Measurements from ENCODE around the gene PRDM8.
"Not testable (repeated sequence)": the region's sequence is repeated elsewhere in the genome, so short reads cannot be mapped to it uniquely, and the experiment has no call there.

PRDM8 gene

GRCh38 chr4:80228460-80228859, 31.2 kb downstream of the PRDM8 start:
- DNase-seq (ENCODE audit: low read depth in 2 of 2) = no peak

GRCh38 chr4:80229128-80229527, 31.8 kb downstream of the PRDM8 start:
- DNase-seq (ENCODE audit: low read depth in 2 of 2) = no peak

DNA sequence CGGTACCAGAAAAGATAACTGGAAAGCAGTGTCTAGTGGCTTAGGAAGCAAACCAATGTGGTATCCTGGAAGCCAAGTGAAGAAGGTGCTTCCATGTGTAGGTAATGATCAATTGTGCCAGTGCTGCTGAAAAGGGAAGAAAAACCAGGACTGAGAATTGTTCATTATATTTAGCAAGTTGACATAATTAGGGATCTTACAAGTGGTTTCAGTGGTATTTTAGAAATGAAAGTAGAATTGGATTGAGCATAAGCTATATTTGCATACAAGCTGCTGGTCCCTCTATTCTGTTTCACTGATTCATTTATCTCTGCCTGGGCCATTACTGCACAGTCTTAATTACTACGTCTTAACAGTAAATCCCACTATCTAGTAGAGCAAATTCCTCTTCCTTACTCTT, 32.3 kb downstream of the PRDM8 start:
- no peak for DNase-seq (ENCODE audit: low read depth in 2 of 2)

DNA sequence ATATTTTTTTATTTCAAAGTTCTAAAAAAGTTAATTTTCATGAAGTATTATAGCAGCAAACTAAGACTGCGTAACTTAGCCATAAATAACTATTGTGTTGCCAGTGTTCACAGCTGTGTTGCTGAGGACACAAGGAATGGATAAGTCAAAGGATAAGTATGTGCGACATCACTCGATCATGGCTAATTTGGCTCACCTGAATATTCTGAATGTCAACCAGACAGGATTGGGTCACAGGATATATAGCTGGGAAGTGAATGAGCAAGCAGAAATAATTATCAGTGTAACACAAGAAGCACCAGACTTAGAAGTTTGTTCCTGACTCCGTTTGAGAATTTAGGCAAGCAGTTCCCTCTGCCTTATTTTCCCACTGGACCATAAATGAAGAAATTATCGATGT, 33.9 kb downstream of the PRDM8 start:
- no peak for DNase-seq (ENCODE audit: low read depth in 2 of 2)

- DNase-seq (ENCODE audit: low read depth in 2 of 2) = no peak
Observed at GRCh38 chr4:80232707-80233370, 35.5 kb downstream of the PRDM8 start.

DNA sequence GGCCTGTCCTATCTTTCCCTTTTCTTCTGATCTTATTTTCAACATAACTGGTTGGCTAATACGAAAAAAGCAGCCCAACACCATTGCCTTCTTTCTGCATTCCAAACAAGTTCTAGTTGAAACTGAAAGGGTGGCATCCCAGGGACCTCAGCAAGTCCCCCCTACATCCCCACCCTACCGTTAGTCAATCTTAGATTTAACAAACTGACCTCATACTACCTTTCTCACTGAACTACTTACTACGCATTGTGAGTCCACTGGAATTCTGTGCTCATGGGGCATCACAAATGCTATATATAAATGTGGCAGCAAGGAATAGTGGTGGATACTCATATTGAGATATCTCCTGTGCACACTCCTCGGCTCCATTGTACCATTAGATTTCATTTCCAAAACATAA, 36.1 kb downstream of the PRDM8 start:
- no peak for DNase-seq (ENCODE audit: low read depth in 2 of 2)

- DNase-seq (ENCODE audit: low read depth in 2 of 2) = no peak
Observed at GRCh38 chr4:80235451-80235850, 38.1 kb downstream of the PRDM8 start.

- no peak for DNase-seq (ENCODE audit: low read depth in 2 of 2)
Observed at GRCh38 chr4:80237992-80238391, 40.7 kb downstream of the PRDM8 start.

DNA sequence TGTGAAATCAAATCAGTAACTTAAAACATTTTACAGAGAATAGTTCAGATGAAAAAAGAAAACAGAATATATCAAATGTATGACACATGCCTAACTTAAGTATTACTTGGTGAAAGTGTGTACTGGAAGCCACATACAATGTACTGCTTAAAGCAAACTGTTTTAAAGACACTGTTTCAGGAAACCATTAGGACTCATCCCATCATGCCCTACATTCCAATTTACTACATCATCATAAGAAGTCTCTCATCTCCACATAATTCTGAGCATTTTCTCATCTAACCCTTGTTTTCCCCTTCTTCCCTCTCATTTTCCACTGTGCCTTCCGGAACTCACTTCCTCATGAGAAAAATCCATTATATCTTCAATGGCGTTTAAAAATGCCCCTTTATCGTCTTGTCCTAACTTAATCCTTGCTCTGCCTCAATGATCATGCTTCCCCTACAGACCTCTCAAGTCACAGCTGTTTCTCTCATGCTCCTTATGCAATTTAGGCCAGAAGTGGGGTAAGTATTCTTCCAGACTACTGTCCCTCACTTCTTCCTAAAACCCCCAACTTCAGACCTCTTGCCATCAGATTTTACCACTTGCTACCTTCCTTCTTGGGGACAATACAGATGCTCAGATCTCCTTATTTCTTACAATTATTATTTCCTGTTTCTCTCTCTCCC, 42.3 kb downstream of the PRDM8 start:
- no peak for DNase-seq (ENCODE audit: low read depth in 2 of 2)

DNA sequence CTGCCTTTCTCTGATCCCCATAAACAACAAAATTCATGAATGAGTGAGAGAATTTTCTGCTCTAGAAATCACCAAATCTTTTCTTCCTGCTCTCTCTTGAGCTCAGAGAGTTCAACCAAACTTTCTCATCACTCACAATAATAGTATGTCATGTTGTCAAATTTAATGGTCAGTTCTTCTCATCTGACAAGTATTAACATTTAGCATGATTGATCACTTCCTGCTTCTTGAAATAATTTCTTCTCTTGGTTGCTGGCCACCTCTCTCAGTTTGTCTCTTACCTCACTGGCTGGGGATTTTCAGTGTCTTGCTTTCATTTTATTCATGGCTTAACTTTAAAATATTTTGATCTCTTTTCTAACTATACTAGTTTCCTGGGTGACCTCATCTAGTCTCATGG, 43.7 kb downstream of the PRDM8 start:
- DNase-seq (ENCODE audit: low read depth in 2 of 2) = no peak

DNA sequence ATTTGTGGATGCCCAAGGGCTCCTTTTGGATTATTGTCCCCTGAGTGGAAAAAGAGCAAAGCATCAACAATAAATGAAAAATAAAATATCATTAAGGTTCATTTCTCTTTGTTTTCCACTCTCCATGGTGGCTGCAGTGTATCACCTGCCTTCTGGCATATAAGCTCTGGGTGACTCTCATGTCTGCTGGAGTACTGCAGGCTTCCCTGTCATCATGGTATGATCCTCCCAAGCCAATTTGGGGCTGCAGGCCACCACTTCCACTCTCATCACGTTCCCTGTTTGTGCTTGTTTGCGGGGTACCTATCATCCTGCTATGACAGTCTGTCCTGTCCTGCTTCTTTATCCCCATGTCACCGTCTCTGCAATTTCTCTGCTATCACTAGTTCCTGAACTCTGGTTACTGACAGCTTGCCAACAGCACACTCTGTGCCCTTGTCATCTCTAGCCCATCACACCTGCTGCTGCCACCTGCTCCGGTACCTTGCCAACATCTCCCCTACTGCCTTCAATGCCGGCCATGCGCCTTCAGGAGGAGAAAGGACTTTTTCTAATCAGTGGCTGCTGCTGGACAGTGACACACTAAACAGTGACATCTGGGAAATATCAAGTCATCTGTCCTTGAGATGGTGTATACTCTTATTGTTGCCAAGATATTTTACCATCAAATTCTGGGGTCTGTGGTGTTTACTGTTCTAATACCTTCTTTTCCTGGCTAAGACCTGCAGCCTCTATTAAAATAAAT, 46.1 kb downstream of the PRDM8 start:
- no peak for DNase-seq (ENCODE audit: low read depth in 2 of 2)

- DNase-seq (ENCODE audit: low read depth in 2 of 2) = not testable (repeated sequence)
Observed at GRCh38 chr4:80247484-80247883, 50.2 kb downstream of the PRDM8 start.

- DNase-seq (ENCODE audit: low read depth in 2 of 2) = no peak
Observed at GRCh38 chr4:80249144-80249543, 51.8 kb downstream of the PRDM8 start.

DNA sequence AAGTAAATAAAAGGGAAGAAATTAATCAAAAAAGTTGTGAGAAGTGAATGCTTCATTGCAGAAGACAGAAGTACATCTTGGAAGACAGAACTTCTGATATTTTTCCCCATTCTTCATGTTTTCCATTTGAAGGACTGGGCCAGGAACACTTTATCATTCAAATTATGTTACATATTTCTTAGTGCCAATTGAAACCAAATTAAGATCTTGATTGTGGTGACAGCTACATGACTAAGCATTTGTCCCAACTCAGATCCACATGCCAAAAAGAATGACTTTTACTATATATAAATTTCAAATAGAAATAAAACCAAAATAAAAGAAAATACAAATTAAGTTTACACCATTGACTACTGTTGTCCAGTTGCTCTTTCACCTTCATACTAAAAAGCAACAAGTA, 55.1 kb downstream of the PRDM8 start:
- DNase-seq (ENCODE audit: low read depth in 2 of 2) = no peak

DNA sequence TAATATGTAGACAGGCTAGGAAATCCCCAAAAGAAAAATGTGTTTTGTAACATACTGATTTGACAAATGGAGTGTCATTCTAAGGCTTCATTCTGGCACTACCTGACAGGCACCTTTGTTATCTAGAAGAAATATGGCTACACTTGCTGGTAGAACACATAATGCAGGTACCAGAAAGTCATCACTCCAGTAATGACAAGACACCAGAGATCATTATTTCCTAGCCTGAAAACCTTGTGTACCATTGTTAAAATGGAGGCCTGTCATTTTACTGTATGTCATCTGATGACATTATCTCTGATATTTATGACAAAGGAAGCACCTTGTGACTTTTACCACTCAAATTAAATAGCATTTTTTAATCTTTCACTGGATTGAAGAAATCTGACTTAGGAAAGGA, 55.6 kb downstream of the PRDM8 start:
- no peak for DNase-seq (ENCODE audit: low read depth in 2 of 2)

DNA sequence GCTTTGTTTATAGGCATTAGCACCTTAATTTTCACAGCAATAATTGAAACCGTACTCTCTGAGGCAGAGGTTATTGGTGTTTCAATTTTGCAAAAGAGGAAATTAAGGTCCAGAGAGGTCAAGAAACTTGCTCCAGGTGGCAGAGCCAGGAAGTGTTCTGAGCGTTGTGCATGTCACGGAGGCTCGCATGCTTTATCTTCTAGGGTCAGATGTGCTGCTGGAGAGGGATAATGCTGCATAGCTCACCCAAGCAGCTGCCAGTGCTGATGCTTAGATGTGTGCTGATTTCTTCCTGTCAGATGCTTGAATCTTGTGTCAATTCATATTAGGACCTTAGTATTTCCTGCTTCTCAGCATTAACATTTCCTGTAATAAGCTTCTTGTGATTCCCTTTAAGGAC, 56.2 kb downstream of the PRDM8 start:
- no peak for DNase-seq (ENCODE audit: low read depth in 2 of 2)
